ENCODE data around the gene LHPP.

LHPP gene

DNA sequence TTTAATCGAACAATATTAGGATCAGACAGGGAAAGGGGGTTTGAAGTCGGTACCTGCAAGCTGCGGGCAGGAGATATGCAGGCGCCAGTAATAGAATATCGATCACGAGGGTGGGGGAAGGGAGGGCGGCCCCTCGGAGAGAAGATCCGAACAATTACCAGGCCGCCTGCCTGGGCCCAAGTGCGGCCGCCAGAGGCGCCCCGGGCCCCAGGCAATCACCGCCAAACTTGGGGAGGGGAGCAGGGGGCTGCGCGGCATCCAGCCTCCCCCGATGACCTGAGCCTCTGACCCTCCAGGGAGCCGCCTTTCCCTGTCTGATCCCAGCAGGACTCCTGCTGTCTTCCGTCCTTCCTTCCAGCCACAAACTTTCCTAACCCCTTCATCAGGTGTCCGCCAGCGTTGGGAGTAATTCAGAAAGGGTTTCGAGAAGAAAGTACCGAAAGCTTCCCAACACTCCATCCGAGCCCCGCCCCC is 12.9 kb upstream of the LHPP start:
- DNase-seq, result no peak

DNA sequence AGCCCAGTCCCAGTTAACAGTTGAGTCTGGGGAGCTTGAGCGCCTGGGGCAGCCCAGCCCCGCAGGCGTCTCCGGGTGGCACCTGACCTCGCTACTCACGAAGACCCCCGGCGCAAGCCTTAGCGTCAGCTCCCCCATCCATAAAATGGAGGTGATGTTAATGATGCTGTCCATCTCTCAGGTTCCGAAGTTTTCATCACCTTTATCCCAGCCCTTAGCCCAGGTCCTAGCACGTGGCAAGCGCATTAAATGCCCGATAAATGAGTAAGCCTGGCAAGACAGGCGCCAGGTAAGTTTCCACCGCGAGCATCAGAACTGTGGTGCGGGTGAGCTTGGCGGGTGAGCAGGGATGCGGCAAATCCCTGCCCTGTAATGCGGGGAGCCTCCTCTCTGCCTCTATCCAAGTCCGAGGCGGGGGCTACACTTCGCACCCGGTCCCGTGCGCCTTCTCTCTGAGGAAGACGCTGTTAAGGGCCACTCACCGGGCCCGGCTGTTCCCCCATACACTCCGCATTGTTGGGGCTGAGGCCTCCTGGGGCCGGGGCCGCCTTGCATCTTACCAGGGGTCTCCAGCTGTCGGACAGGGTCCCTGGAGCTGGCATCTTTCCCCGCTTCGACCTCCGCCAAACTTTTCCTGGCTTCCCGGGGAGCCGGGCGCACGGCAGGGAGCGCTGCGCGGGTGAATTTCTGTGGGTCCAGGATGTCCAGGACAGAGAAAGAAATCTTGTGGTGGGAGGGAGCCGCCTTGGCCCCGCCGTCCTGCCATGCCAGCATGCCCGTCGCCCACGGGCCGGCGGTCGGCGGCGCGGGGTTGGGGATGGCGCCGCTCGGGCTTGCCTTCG is 12.2 kb upstream of the LHPP start:
- no peak for DNase-seq

DNA sequence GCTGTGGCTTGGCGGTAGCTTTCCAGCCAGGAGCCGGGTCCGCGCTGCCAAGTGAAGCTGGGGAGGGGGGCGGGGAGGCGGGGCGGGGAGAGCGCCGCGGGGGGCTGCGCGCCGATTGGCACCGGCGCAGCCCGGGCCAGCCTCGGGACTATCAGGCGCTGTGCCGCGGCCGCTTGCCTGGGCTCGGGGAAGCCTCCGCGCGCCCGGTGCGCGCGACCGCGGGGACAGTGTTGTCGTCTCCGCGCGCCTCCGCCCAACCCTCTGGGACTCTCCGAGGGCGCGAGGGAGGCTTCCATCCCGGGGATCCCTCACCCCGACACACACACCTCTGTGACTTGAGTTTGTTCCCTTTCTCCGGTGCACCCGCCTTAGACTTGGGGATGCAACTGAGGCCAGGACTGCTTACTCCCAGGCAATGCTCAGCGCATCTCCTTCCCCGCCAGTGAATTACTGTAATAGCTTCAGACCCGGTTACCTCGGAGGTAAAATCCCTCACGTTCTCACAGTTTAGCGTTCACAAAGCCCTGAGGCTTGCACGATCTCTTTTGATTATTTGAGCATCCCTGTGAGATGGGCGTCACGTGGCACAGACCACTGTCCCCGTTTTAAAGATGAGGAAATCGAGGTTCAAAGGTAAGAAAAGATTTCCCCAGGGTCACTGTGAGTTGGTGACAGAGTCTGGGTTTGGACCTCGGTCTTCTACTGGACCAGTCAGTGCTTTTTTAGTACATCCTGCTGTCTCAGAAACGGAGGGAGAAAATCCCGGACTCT is 11.4 kb upstream of the LHPP start, which contains the start of gene NKX1-2:
NKX1-2 (minus strand) TSS at position 24 of the 771 bp plus-strand sequence. CDS start 92 bp downstream, outside the sequence.
- no peak for DNase-seq

DNA sequence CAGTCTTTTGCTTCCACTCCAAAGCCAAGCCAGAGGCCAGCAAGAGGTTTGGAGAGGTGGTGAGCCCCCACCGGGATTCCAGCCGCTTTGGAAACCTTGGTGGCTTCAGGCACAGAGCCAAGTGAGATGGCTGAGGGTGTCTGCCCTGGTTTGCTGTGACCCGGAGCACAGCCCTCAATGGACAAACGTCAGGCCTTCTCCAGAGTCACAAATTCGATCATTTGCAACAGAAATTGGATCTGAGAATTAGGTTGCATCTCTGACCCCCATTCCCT is 10.9 kb upstream of the LHPP start:
- no peak for DNase-seq

DNA sequence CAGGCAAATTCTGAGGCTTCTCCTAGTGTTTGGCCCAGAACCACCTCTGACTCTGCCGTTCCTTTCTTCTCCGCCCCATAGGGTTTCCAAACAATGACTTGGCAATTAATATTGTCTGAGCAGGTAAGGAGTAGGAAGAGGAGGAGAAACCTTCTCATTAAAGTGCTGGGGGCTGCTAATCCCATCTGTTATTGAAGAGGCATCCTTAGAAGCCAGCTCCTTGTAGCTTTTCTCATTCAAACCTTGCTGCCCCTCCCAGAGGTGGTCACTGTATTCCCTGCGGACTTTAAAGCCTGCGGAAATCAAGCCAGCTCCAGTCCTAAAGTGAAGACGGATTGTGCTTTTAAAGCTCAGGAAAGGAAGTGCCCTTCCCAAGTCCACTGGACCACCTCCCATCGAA is 10.3 kb upstream of the LHPP start:
- no peak for DNase-seq

DNA sequence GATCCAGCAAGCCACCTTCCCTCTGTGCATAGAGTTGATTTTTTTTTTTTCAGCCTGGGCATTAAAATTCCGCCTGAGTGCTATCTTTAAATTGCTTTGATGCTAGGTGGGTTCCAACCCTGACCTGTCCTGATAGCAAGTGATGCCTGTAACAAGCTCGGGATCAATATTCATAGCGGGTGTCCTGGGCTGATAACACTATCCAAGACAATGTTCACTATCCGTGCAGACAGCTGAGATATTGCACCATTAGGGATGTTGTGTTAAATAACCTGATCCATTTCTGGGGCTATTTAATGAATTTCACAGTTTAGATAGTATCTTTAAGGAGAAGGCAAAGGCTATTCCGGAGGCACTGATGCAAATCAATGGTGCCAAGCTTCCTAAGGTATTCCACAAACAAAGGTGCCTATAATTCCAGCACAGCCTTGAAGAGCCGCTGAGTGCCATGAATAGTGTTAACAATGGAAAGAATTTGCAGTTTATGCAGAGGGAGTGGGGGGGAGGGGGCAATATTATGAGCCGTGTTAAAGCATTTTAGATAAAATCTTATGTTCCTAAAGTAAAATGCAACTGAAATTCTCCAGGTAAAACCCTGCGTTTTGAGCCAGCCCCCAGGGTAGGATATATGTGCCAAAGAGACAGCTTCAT is 7.5 kb upstream of the LHPP start:
- DNase-seq, result no peak

DNA sequence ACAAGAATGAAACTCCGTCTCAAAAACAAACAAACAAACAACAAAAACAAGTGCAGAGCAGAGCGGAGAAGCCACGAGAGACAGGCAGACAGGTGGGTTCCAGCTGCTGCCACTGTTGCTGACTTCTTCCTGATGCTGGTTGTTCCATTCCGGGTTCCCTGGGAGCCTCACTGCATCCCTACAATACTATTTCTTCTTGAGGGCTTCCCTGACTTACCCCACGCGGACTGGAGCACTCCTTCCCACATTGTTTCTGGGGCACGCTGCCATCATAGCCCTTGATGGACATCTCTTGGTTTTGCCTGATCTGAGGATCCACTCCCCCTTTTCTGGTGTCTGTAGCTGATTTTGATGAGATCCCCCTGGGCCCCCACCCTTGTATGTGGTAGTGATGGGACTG is 6.2 kb upstream of the LHPP start:
- no peak for DNase-seq

DNA sequence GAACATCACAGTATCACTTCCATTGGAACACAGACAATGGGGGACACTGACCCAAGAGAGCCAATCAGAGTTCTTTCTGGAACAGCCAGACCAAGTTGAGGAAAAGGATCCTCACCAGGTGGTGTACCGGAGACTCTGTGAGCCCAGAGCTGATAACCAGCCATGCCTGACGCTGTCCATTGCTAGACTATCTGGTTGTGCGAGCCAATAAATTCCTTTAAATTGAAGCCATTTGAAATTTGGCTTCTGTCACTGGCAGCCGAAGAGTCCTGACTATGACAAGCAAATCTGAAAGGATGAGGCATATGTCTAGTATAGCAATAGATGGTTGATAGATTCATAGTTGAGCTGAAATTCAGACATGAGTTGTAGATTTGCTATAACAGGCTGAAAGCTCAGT is 3.1 kb upstream of the LHPP start:
- DNase-seq, result no peak

DNA sequence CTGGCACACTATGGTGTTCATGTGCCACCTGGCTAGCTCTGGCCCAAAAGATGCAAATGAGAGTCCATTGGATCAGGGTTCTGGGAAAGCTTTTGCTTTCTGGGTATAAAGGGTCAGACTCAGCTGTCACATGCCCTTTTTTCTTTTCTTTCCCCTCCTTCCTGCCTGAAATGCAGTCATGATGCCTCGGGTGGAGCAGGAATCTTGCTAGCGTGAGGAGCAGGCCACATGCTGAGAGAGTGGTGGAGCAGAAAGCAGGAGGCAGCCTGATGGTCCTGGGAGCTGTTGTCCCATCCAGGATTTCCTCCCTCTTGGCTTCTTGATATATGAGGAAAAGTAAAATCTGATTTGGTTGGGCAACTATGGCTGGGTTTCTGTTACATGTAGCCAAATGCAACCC is 2.7 kb upstream of the LHPP start:
- no peak for DNase-seq

DNA sequence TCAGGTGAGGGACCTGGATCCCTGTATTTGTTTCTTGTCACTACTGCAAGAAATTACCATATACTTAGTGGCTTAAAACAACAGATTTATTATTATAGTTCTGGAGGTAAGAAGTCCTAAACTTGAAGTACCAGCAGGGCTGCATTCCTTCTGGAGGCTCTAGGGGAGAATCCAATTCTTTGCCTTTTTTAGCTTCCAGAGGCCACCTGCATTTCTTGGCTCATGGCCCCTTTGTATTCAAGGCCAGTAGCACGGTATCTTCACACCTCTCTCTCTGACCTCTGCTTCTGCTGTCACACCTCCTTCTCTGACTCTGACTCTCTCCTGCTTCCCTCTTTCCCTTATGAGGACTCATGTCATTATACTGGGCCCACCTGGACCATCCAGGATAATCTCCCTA is 2.2 kb upstream of the LHPP start:
- DNase-seq, result no peak

DNA sequence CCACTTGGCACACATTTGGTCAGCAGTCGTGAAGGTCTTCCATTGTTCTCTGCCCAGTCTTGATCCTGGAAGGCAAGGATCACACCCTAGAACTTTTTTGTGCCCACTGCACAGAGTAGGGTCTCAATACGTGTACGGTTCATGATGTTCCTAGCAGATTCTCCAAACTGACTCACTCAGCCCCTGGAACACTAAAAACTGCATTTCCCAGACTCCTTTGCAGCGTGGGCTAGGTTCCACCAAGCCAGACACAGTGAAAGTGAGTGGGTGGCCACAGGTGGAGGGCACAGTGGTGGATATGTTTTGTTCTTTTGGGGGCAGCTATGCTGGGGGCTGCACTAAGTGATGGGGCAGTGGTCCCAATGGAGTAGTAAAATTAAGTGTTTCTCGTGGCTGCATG is 1.5 kb upstream of the LHPP start:
- no peak for DNase-seq

DNA sequence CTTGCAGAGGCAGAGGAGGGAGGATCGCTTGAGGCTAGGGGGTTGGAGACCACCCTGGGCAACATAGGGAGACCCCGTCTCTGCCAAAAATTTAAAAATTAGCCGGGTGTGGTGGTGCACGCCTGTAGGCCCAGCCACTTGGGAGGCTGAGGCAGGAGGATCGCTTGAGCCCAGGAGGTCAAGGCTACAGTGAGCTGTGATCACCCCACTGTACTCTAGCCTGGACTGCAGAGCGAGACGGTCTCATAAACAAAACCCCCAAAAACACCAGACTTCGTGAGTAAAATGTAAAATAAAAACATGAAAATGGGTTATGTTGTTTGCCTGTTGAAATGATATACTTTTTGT is 699 bp downstream of the LHPP start:
- DNase-seq, result no peak

DNA sequence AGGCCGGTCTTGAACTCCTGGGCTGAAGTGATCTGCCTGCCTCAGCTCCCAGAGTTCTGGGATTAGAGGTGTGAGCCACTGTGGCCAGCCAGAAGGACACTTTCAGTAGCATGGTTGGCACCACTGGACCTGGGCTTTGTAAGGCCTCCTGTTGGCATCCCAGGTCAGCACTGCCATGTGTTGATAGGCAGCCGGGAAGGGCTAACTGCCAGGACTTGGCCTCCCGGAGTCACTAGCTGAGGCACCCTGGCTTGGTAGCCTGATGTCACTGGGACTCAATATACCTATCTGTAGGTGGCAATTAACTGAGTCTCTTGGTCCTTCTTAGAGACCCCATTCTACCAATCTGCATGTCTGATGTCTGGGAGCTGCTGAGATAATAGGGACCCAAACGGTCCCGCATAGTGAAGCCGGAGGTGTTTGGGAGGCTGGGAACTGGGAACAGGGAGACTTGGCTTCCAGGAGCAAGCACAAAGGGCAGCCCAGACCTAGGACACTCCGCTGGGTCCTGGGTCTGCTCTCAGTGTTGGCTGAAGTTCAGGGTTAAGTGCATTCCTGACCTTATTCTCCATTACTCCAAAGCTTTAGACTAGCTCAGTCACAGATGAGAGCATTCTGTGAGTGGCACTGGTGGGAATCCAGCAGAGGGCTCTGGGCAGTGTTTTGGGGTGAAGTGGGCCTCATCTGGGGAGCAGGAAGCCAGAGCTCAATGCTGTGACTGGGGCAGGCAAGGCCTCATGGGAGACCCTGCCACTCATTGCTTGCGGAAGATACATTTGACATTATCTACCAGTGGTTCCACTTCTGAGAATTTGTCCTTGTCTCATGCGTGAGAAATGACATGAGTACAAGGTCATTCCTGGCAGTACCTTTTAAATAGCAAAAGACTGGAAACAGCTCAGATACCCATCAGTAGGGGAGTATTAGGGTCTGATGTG is 2.7 kb downstream of the LHPP start:
- no peak for DNase-seq

DNA sequence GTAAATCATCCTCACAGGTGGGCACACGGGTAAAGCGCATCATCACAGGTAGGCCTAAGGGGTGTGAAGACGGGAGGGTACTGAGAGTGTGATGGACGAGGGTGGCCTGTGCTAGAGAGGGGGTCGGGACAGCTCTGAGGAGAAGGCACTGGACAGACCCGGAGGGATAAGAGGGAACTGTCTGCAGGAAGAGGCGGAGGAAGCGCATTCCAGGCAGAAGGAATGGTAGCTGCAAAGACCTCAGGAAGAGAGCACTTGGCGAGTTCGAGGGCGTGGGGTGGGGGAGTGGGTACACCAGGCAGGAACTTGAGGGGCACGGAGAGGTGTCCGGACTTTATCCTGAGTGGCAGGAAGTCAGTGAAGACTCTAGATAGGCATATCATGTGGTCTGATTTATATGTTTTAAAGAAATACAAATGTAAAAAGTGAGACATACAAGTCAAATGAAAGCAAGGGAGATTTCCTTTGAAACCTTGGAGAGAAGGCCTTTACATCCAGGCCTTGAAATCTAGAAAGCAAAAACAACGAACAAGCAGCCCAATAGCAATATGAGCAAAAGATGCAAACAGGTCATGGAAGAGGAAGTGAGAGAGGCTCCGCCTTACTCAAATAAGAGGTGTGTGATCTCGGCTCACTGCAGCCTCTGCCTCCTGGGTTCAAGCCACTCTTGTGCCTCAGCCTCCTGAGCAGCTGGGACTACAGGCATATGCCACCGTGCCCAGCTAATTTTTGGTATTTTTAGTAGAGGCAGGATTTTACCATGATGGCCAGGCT is 3.6 kb downstream of the LHPP start:
- no peak for DNase-seq

DNA sequence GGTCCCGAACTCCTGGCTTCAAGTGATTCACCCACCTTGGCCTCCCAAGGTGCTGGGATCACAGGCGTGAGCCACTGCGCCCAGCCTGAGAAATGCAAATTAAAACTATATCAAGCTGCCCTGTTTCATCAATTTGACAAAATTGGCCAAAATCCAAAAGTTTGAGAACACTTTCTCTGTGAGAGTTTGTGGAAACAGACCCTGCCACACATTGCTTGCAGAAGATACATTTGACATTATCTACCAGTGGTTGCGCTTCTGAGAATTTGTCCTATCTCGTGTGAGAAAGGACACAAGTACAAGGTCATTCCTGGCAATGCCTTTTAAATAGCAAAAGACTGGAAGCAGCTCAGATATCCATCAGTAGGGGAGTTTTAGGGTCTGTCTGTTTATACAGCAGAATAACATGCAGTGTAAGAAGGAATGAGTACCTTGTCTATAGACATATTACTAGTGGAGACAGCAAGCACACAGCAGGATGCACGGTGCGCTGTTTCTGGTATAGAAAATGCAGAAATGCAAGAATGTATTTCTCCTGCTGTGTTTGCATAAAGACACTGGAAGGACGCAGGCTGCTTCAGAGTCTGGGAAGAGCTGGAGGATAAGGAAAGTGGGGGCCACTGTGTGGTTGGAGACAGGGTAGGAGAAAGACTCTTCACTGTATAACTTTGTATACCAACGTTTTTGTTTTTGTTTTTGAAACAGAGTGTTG is 4.3 kb downstream of the LHPP start:
- no peak for DNase-seq

DNA sequence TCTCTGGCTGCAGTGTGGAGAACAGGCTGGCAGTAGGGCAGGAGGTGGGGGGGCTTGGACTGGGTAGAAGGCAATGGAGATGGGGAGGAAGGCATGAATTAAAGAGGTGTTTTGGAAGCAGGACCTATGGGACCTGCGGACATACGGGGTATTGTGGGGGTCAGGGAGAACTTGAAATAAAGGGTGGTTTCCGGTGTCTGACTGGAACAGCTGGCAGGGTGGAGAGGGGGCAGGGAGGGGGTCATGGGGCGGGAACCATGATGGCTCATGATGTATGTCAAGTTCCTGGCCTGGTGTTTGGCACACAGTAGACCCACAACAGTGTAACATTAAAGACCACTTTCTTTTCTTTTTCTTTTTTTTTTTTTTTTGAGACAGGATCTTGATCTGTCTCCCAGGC is 5.5 kb downstream of the LHPP start:
- no peak for DNase-seq

DNA sequence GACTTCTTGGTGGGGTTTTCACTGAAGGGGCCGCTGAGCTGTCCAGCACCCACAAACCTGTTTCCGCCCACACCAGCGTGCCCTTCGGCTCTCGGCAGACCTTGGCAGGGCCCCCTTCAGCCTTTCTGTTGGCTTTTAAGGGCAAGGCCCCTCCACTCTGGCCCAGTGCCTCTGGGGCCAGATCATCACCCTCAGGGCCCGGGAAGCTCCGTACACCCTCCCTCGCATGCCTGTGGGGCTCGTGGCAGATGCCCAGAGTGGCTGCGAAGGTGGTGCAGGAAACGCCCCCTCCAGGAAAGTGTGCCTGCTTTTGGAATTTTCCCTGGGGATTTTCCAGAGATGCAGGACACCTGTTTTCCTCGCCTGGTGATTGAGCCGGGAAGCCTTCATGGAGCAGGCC is 7.0 kb downstream of the LHPP start:
- DNase-seq, result no peak

DNA sequence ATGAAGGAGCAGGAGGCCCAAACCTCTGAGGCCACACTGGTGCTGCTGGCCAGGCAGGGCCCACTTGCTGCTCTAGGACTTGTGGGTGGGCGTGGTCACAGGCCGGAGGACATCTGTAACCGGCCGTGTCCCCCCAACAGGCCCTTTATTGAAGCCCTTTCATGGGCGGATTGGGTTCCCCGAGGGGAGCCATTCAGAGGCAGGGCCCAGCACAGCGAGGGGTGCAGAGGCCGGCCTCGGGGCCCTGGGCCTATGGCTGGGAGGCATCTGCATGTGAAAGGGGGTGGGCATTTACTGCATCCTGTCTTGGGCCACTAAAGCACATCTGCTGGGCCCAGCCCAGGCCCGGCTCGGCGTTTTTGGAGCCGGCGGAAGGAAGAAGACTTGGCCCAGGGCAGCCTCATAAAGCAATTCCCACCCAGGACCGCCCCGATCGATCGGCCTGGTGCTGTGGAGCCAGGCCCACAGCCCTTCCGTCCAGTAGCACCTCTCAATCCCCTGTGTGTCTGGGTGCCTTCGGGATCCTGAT is 8.4 kb downstream of the LHPP start:
- no peak for DNase-seq

DNA sequence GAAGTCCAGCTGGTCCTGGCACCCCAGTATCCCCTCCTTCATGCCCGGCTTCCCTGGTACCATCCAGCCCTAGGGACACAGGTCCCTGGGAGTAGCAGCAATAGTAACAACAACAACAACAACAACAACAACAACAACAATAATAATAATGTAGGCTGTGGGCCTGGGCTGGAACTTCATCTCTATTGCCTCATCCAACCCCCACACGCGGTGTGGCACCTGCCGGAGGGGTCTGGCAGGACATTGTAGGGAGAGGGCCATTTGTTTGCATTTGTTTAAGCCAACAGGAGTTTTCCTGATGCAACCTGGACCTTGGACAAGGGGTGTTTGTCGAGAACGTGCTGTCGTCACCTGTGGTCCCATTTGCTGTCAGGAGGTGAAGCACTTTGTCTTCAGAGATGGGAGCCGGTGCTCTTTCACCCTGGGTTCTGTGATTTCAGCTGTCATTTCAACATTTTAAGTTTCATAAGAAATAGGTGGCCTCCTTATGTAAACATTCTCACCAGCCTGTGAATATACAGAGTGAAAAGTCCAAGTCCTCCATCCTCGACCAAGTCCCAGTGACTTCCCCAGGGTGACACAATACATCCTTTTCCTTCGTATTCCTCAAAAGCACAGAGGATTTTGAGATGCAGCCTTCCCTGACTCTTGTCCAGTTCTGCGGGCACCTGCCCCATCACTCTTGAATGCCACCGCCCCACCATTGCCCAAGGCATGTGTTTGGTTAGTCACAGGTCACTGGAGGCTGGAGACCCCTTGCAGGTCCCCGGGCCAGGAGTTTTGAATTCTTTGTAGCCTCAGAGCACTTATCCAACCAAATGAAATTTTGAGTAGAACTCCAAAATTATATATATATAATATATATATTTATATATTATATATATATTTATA is 9.2 kb downstream of the LHPP start:
- DNase-seq, result no peak

DNA sequence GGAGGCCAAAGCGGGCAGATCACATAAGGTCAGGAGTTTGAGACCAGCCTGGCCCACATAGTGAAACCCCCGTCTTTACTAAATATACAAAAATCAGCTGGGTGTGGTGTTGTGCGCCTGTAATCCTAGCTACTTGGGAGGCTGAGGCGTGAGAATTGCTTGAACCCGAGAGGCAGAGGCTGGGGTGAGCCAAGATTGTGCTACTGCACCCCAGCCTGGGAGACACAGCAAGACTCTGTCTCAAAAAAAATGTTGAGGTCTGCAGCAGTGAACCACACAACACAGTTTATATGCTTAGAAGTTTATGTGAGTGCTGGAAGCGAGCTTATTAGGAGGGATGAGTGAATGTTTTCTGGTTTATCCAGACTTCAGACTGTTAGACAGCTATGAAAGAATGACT is 10.4 kb downstream of the LHPP start:
- no peak for DNase-seq
